Epithelial cell of esophagus (primary cell): ENCODE results near the gene TMA7.

ENCODE experiments used
- DNase-seq: peaks from one replicate; pipeline ENCODE4 v3.0.0; 2010; ENCODE audit warnings: low read depth
- H3K4me3 ChIP-seq: 2 replicates; pipeline ENCODE4 v1.5.1; 2011; ENCODE audit warnings: mild to moderate bottlenecking, low read length, control low read depth
- TF ChIP-seq, protein P1 (sequence below): IDR thresholded peaks from 2 replicates; pipeline ENCODE4 v1.5.1; 2011; ENCODE audit warnings: low read depth, mild to moderate bottlenecking, low read length, control low read depth, inconsistent platforms; ENCODE audit not compliant: insufficient read depth; ENCODE audit errors: missing control alignments

Gene TMA7

GRCh38 chr3:48467473-48468267 is 27.6 kb downstream of the TMA7 start:
- TF ChIP-seq, protein P1, sequence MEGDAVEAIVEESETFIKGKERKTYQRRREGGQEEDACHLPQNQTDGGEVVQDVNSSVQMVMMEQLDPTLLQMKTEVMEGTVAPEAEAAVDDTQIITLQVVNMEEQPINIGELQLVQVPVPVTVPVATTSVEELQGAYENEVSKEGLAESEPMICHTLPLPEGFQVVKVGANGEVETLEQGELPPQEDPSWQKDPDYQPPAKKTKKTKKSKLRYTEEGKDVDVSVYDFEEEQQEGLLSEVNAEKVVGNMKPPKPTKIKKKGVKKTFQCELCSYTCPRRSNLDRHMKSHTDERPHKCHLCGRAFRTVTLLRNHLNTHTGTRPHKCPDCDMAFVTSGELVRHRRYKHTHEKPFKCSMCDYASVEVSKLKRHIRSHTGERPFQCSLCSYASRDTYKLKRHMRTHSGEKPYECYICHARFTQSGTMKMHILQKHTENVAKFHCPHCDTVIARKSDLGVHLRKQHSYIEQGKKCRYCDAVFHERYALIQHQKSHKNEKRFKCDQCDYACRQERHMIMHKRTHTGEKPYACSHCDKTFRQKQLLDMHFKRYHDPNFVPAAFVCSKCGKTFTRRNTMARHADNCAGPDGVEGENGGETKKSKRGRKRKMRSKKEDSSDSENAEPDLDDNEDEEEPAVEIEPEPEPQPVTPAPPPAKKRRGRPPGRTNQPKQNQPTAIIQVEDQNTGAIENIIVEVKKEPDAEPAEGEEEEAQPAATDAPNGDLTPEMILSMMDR = no peak
- no peak overlapping the region for H3K4me3 ChIP-seq
- DNase-seq = no peak

GRCh38 chr3:48468329-48468731 is 28.3 kb downstream of the TMA7 start:
- no peak for DNase-seq
- no peak overlapping the region for H3K4me3 ChIP-seq

DNA sequence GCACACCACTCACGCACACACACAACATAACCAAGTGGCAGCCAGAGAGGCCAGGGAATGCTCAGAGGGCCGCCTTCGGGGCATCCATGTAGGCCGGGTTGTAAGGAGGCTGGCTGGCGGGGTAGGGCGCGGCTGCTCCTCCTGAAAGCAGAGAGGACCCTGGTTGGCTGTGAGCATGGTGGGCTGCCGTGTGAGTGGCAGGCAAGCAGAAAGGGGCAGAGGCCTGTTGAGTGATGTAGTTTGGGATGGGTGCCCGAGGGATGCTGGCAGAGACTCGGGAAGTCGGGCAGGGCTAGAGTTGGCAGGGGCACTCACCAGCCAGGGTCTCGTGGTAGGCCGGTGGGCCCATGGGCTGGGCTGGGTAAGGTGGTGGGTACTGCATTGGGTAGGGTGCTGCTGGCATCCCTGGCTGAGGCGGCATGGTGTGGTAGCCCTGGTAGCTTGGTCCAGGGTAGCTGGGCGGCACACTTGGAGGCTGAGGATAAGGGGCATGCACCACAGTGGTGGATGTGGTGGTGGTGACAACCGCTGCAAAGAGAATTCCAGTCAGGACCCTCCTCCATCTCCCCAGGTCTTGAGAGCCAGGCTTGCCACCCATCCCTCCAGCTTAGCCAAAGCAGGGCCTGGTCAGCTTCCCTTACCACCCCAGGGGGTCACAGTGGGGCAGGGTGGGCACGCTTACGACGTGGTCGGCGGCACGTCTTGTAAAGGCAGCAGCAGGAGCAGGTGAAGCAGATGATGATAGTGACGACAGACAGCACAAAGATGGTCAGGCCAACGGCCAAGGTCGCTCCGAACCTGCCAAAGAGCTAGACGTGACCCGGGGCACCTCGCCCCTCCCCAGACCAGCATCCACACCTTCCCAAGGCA is 29.2 kb downstream of the TMA7 start:
- no peak for DNase-seq
- TF ChIP-seq, protein P1 = no peak
- H3K4me3 ChIP-seq = no peak overlapping the region

More at GRCh38 chr3:48468329-48468731, 28.3 kb downstream of the TMA7 start:
- TF ChIP-seq, protein P1 = no peak

DNA sequence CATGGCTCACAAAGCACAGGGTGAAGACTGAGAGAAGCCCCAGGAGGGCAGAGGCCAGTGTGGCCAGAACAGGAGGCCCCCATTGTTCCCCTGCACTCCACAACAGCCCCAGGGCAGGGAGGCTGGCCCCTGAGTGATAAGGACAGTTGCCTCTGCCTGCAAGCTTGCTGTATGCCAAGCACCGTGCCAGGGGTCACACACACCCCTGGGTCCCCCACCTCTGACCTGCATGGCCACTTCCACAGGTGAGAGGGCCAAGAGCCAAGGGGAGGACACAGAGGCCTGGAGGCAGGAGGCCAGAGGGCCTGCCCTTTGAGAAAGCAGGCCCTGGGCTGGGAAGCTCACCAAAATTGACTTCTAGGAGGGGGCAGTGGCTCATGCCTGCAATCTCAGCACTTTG is 30.2 kb downstream of the TMA7 start:
- TF ChIP-seq, protein P1 = no peak
- DNase-seq = no peak
- no peak overlapping the region for H3K4me3 ChIP-seq

GRCh38 chr3:48472673-48472922 is 32.5 kb downstream of the TMA7 start:
- peak; percentile 67 for DNase-seq
- TF ChIP-seq, protein P1 = no peak
- peak overlapping the region; percentile 91 for H3K4me3 ChIP-seq

DNA sequence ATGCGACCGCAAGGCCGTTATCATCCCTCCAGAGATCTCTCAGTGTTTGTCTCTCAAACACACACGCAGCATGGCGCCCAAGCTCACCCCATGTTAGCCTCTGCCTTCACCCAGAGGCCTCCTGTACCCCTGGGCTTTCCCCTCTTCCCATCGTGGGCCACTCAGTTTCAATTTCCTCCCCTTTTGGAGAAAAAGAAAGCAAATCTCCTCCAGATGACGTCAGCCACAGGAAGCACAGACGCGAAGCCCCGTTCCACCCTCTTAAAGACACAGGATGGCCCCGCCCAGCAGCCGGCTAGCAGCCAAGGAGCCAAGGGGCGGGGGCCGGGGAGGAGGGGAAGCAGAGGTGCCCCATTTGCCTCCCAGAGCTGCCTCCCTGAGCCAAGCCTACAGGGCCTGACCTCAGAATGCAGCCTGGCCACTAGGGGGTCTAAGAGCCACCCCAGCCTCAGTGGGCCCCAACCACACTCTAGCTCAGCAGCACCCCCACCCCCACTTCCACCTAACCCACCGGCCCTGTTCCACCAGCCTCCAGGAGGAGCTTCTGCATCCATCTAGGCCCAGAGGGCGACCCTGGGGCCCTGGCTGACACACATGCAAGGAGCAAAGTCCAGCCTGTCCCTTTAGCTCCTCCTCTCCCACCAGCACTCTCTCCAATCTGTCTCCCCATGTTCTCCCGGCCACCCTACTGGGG is 33.0 kb downstream of the TMA7 start:
- peak; percentile 86 for DNase-seq
- H3K4me3 ChIP-seq = peak overlapping the region; percentile 91
- TF ChIP-seq, protein P1 = peak; percentile 29
